HG03354 (cell line): Measurements from ENCODE around the gene DNAJB5.

Source experiments
- ATAC-seq: cut with Tn5 transposase; IDR thresholded peaks from one replicate; pipeline ENCODE4 v1.9.1; 2021; ENCODE audit warnings: mild to moderate bottlenecking; ENCODE audit not compliant: unreplicated experiment, poor library complexity, severe bottlenecking

DNAJB5 gene

DNA sequence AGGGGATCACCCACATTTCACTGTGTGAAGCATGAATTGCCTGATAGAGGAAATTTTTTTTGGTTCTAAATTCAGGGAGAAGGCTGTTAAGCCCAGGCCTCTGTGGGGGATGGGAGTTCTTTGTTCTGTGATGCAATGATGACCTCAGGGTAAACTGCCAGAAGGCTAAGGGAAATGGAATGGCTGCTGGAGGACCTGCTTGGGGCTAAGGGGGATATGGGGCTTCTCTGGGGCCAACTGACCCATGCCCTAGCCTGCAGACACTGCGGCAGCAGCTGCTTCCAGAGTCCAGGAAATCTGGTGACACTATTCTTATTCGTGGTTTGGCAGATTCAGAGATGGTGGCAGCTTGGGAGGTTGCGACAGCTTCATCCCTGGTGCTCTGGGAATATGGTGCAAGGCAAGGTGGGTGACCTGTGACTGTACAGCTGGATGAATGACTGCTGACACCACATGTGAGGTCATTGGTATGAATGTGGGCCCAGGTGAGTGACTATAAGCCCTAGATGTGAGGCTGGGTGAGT is 52.6 kb downstream of the DNAJB5 start:
- no peak for ATAC-seq

DNA sequence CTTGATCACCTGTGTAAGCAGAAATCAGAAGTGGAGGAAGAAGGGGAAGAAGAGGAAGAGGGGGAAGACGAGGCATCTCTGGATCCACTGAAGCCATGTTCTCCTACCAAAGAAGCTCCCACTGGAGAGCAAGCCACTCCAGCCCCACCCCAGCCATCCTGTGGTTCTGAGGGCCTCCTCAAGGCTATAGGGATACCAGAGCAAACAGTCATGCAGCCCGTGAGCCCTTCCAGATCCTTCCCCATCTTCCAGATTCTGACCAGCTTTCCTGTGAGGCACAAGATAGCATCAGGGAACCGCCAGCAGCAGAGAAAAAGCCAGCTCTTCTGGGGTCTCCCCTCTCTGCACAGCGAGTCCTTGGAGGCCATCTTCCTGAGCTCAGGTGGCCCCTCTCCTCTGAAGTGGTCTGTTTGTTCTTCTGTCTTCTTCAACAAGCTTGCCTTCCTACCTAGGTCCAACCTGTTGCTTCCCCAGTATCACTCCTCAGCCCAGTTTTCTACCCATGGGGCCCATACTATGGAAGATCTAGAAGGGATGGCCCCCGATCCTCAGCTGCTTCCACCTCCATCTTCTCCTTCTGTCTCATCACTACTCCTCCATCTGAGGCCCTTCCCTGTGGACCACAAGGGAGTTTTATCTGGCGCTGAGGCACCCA is 53.5 kb downstream of the DNAJB5 start:
- ATAC-seq: no peak

DNA sequence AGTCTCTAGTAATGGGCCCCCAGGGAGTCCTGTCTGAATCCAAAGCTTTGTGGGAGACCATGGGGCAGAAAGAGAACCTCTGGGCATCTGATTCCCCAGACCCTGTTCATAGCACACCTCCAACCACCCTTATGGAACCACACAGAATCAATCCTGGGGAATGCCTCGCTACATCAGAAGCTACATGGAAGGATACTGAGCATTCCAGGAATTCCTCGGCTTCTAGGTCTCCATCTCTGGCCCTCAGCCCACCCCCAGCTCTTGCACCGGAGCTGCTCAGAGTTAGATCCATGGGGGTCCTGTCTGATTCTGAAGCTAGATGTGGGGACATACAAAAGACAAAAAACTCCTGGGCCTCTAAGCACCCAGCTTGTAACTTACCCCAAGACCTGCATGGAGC is 54.5 kb downstream of the DNAJB5 start:
- ATAC-seq: no peak
